ENCODE data around the gene GPC6. TPM values are rescaled to one million over a fixed set of nuclear protein-coding genes. Genes with fewer than 3 reads are reported as not detected.

Gene GPC6
- total RNA-seq, 1 donor from 2014 or later, result 63.0 TPM

GRCh38 chr13:93472814-93473296 lies 246.2 kb downstream of the GPC6 start:
- Mint-ChIP-seq H3K9me3 (ENCODE audit: unreplicated experiment) (peaks cover 6% of the 10 kb centered on the region), H3K36me3 (ENCODE audit: low read depth, unreplicated experiment) (peaks cover 3% of the 10 kb centered on the region), H3K27ac (ENCODE audit: unreplicated experiment) (peak overlapping the region; percentile 26), H3K4me1 (ENCODE audit: low read depth, unreplicated experiment) (peaks cover 21% of the 10 kb centered on the region), H3K4me3 (ENCODE audit: unreplicated experiment) (no peak overlapping the region), H3K27me3 (ENCODE audit: low read depth, unreplicated experiment) (no peaks in the 10 kb centered on the region)
- H3K27ac ChIP-seq (ENCODE audit: low read depth, low read length), result no peak overlapping the region
- FAIRE-seq (no peak), DNase-seq (ENCODE audit: low read depth) (no peak)
- H3K9ac ChIP-seq (ENCODE audit: low read length), result no peak overlapping the region
- H3K27me3 ChIP-seq (ENCODE audit: insufficient read depth, low read length), result no peaks in the 10 kb centered on the region
- H3K79me2 ChIP-seq (ENCODE audit: insufficient read depth, low read length), result peaks cover 8% of the 10 kb centered on the region
- no peak overlapping the region for H3K4me2 ChIP-seq (ENCODE audit: low read length)
- no peaks in the 10 kb centered on the region for H3K9me3 ChIP-seq (ENCODE audit: insufficient read depth, low read depth, low read length)
- H4K20me1 ChIP-seq (ENCODE audit: insufficient read depth, low read length), result no peaks in the 10 kb centered on the region
- H3K4me3 ChIP-seq (ENCODE audit: insufficient read depth, low read depth, low read length), result no peak overlapping the region
- no peaks in the 10 kb centered on the region for H3K4me1 ChIP-seq (ENCODE audit: insufficient read depth, low read length)
- H3K36me3 ChIP-seq (ENCODE audit: insufficient read depth, low read length), result no peaks in the 10 kb centered on the region
- TF ChIP-seq CTCF (IDR thresholded peaks at IDR 0.05; ENCODE audit: insufficient read depth, low read depth, low read length) (no peak), EZH2 (IDR thresholded peaks at IDR 0.05; ENCODE audit: insufficient read depth, low read length) (no peak)
- no peak overlapping the region for H2AFZ ChIP-seq (ENCODE audit: low read depth, low read length)

GRCh38 chr13:93473441-93474270 lies 247.0 kb downstream of the GPC6 start:
- TF ChIP-seq CTCF (IDR thresholded peaks at IDR 0.05; ENCODE audit: insufficient read depth, low read depth, low read length) (no peak), EZH2 (IDR thresholded peaks at IDR 0.05; ENCODE audit: insufficient read depth, low read length) (no peak)
- H2AFZ ChIP-seq (ENCODE audit: low read depth, low read length), result no peak overlapping the region
- H3K27ac Mint-ChIP-seq (ENCODE audit: unreplicated experiment), result peak overlapping the region; percentile 74
- FAIRE-seq (no peak), DNase-seq (ENCODE audit: low read depth) (peak; percentile 16)
- H3K27me3 Mint-ChIP-seq (ENCODE audit: low read depth, unreplicated experiment), result no peaks in the 10 kb centered on the region
- H3K4me2 ChIP-seq (ENCODE audit: low read length), result no peak overlapping the region
- H3K4me3 Mint-ChIP-seq (ENCODE audit: unreplicated experiment), result no peak overlapping the region
- peaks cover 6% of the 10 kb centered on the region for H3K9me3 Mint-ChIP-seq (ENCODE audit: unreplicated experiment)
- no peaks in the 10 kb centered on the region for H3K9me3 ChIP-seq (ENCODE audit: insufficient read depth, low read depth, low read length)
- H3K4me3 ChIP-seq (ENCODE audit: insufficient read depth, low read depth, low read length), result no peak overlapping the region
- peaks cover 3% of the 10 kb centered on the region for H3K36me3 Mint-ChIP-seq (ENCODE audit: low read depth, unreplicated experiment)
- peaks cover 21% of the 10 kb centered on the region for H3K4me1 Mint-ChIP-seq (ENCODE audit: low read depth, unreplicated experiment)
- no peaks in the 10 kb centered on the region for H3K27me3 ChIP-seq (ENCODE audit: insufficient read depth, low read length)
- peaks cover 8% of the 10 kb centered on the region for H3K79me2 ChIP-seq (ENCODE audit: insufficient read depth, low read length)
- no peak overlapping the region for H3K27ac ChIP-seq (ENCODE audit: low read depth, low read length)
- no peak overlapping the region for H3K9ac ChIP-seq (ENCODE audit: low read length)
- no peaks in the 10 kb centered on the region for H3K36me3 ChIP-seq (ENCODE audit: insufficient read depth, low read length)
- peaks cover 7% of the 10 kb centered on the region for H4K20me1 ChIP-seq (ENCODE audit: insufficient read depth, low read length)
- no peaks in the 10 kb centered on the region for H3K4me1 ChIP-seq (ENCODE audit: insufficient read depth, low read length)

DNA sequence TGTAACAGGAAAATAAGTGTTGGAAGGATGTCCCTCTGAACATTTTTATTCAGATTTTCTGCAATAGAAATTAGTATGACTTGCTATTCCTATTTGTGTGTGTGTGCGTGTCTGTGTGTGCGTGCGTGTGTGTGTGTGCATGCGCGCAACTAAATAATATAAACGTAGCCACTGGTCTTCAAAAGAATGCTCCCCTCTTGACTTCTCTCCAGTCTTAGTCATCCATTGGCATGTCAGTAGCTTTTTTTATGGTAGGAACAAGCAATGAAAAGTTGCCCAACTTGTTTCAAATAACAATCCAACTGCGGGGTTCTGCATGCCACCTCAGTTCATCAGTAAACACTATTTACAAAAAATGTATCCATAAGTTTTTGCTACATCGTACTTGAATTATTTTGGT lies 249.6 kb downstream of the GPC6 start:
- Histone ChIP-seq H3K4me2 (ENCODE audit: low read length) (peak overlapping the region; percentile 13), H3K9me3 (ENCODE audit: insufficient read depth, low read depth, low read length) (no peaks in the 10 kb centered on the region), H3K4me1 (ENCODE audit: insufficient read depth, low read length) (no peaks in the 10 kb centered on the region), H3K27ac (ENCODE audit: low read depth, low read length) (no peak overlapping the region), H3K4me3 (ENCODE audit: insufficient read depth, low read depth, low read length) (no peak overlapping the region), H3K79me2 (ENCODE audit: insufficient read depth, low read length) (peaks cover 6% of the 10 kb centered on the region), H2AFZ (ENCODE audit: low read depth, low read length) (no peak overlapping the region), H3K9ac (ENCODE audit: low read length) (no peak overlapping the region), H4K20me1 (ENCODE audit: insufficient read depth, low read length) (peaks cover 10% of the 10 kb centered on the region), H3K27me3 (ENCODE audit: insufficient read depth, low read length) (no peaks in the 10 kb centered on the region), H3K36me3 (ENCODE audit: insufficient read depth, low read length) (no peaks in the 10 kb centered on the region)
- FAIRE-seq (no peak), DNase-seq (ENCODE audit: low read depth) (peak; percentile 94)
- Mint-ChIP-seq H3K9me3 (ENCODE audit: unreplicated experiment) (peaks cover 2% of the 10 kb centered on the region), H3K4me1 (ENCODE audit: low read depth, unreplicated experiment) (peaks cover 27% of the 10 kb centered on the region), H3K27me3 (ENCODE audit: low read depth, unreplicated experiment) (no peaks in the 10 kb centered on the region), H3K4me3 (ENCODE audit: unreplicated experiment) (no peak overlapping the region), H3K36me3 (ENCODE audit: low read depth, unreplicated experiment) (peaks cover 3% of the 10 kb centered on the region), H3K27ac (ENCODE audit: unreplicated experiment) (no peak overlapping the region)
- no peak for TF ChIP-seq CTCF (IDR thresholded peaks at IDR 0.05; ENCODE audit: insufficient read depth, low read depth, low read length)
- no peak for TF ChIP-seq EZH2 (IDR thresholded peaks at IDR 0.05; ENCODE audit: insufficient read depth, low read length)

Data from astrocyte (in vitro differentiated cells and primary cell).